Measurements from ENCODE around the gene UGT1A1. TPM values are rescaled to one million over a fixed set of nuclear protein-coding genes. Genes with fewer than 3 reads are reported as not detected.

UGT1A1 gene
- total RNA-seq, 3 donors from 2014 or later, result not detected

DNA sequence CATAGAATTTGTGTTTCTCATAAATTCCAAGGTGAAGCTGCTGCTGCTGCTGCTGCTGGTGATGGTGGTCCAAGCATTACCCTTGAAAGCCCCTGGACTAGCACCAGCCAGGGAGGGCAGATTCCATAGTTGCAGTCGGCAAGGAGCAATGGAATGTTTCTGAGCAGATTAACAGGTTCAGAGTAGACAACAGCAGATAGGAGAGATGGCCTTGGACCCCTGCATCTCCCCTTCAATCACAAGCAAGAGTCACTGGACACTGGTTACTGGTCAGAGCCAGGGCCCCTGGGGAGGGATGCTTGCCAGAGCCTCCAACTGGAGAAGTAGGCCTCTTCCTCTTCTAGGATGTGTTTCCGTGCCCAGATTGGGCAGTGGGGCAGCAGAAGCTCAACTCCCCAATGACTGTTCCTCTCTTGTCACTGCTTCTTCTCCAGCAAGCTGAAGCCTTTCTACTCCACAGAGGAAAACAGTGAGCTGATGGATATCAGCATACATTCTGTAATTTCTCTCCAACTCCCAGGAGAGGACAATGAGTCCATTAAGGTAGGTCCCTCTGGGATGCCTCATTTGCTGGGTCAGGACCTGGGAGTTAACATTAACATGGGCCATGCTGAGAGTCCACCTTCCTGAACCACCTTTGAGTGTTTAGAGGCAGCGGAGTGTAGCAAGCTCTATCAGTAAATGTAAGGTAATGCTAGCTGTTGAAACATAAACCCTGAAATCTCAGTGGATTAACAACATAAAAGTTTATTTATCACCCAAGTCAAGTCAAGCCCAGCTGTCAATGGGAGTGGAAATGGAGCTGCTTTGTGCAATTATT is 53.4 kb downstream of the UGT1A1 start:
- Mint-ChIP-seq H3K27me3 (ENCODE audit: low read depth) (peaks cover 18% of the 10 kb centered on the region), H3K36me3 (ENCODE audit: insufficient read depth) (no peaks in the 10 kb centered on the region), H3K9me3 (no peaks in the 10 kb centered on the region), H3K4me3 (no peak overlapping the region), H3K4me1 (ENCODE audit: low read depth) (no peaks in the 10 kb centered on the region)
- DNase-seq (no peak), ATAC-seq (no peak)

DNA sequence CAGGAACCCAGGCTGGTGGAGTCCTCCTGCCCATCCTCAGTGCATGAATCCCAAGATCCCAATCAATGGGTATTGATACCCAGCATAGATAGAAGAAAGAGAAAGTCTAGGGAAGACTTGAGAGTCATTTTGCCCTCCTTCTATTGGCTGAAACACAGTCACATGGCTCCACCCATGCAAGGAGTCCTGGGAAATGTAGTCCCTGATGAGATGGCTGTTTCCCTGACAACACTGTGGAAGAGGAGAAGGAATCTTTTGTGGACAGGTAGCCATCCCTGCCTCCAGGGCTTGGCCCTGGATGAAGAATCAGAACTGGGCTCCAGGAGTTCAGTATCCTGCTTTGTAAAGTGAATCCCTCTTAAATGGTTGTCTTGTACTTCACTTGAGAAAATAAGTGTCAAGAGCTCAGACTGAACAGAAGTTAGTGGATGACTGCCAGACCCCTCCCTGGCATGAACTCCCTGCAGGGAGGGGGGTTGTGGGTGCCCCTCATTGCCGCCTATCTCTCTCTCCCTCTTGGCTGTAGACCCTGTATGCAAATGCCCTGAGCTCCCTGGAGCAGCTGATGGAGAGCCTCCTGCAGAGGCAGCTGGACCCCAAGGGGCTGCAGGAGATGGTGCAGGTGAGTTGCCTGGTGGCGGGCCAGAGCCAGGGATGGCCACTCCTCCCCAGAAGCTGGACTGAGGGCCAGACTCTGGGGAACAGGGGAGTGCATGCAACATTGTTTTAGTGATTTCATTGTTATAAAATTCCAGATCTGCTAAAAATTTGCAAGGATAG is 54.2 kb downstream of the UGT1A1 start:
- Mint-ChIP-seq H3K4me3 (no peak overlapping the region), H3K36me3 (ENCODE audit: insufficient read depth) (no peaks in the 10 kb centered on the region), H3K9me3 (no peaks in the 10 kb centered on the region), H3K27me3 (ENCODE audit: low read depth) (peaks cover 20% of the 10 kb centered on the region), H3K4me1 (ENCODE audit: low read depth) (no peaks in the 10 kb centered on the region)
- no peak for DNase-seq
- ATAC-seq, result no peak

DNA sequence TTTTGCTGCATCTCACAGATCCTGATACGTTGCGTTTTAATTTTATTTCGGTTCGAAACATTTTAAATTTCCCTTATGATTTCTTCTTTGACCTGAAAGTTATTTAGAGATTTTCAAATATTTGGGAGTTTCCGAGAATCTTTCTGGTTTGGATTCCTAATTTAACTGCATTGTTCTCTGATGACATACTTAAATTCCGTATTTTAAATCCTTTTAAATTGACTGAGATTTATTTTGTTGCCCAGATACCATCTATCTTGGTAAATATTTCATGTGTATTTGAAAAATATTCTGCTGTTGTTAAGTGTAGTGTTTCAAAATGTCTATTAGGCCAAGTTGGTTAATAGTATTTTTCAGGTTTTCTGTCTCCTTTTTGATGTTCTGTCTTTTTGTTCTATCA is 55.8 kb downstream of the UGT1A1 start:
- no peak for ATAC-seq
- Mint-ChIP-seq H3K9me3 (no peaks in the 10 kb centered on the region), H3K36me3 (ENCODE audit: insufficient read depth) (no peaks in the 10 kb centered on the region), H3K4me1 (ENCODE audit: low read depth) (no peaks in the 10 kb centered on the region), H3K27me3 (ENCODE audit: low read depth) (peaks cover 15% of the 10 kb centered on the region), H3K4me3 (no peak overlapping the region)
- DNase-seq, result no peak

DNA sequence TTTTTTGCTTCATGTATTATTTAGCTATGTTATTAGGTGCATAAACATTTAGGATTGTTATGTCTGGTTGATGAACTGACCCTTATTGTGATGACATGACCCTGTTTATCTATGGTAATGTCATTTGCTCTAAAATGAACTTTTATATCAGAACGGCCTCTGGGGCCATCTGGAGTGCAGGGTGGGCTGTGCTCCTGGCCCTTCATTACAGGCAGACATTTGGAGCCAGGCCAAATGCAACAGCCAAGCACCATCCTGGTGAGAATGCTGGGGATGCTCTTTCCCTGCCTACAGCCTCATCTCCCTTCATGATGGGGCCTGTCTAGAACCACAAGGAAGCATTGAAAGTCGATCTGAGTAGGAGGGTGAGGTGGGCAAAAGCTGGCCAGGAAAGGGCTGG is 56.3 kb downstream of the UGT1A1 start:
- Mint-ChIP-seq H3K4me1 (ENCODE audit: low read depth) (no peaks in the 10 kb centered on the region), H3K36me3 (ENCODE audit: insufficient read depth) (no peaks in the 10 kb centered on the region), H3K27me3 (ENCODE audit: low read depth) (peaks cover 13% of the 10 kb centered on the region), H3K4me3 (no peak overlapping the region), H3K9me3 (no peaks in the 10 kb centered on the region)
- ATAC-seq (no peak), DNase-seq (no peak)

DNA sequence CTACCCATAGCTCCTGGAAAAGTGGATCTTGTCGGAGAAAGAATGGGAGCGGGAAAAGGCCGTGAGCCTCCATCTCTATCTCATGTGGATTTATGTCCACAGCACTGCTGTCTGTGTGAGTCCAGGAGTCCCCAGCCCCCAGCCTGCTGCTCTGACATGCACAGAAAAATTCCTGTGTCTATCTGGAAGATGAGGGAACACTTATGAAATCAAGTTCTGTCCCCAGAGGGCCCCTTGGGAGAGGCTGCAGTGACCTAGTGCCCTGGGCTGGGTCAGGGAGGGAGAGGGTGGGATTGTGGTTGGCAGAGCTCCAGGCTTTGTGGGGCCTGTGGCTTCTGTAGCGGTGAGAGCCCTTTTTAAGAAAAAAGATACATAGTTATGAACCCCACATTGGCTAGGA is 56.7 kb downstream of the UGT1A1 start:
- Mint-ChIP-seq H3K4me1 (ENCODE audit: low read depth) (no peaks in the 10 kb centered on the region), H3K27me3 (ENCODE audit: low read depth) (peaks cover 14% of the 10 kb centered on the region), H3K9me3 (no peaks in the 10 kb centered on the region), H3K4me3 (no peak overlapping the region), H3K36me3 (ENCODE audit: insufficient read depth) (no peaks in the 10 kb centered on the region)
- DNase-seq (no peak), ATAC-seq (no peak)

DNA sequence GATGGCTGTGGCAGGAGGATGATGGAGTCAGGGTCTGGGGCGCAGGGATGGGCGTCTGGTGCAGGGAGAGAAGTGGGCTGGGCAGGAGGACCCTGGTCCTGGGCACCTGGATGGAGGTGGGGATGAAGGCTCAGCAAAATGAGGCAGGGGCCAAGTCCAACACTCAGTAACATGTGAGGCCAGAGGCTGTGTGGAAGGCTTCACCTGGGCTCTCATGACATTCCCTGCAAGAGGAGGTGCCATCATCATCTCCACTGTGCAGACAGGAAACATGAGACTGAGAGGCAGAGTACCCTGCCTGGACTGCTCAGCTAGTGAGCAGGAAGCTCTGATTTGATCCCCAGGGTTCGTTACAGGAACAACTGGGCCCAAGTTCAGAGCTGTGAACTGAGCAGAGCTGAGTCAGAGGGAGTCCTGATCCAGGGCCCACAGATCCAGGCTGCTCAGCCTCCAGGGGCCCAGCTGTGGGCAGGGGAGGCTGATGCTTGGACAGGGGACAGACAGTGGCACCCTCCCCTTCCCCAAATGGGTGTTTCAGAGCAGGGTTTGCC is 57.4 kb downstream of the UGT1A1 start:
- no peak for ATAC-seq
- Mint-ChIP-seq H3K4me3 (no peak overlapping the region), H3K4me1 (ENCODE audit: low read depth) (no peaks in the 10 kb centered on the region), H3K27me3 (ENCODE audit: low read depth) (peaks cover 14% of the 10 kb centered on the region), H3K9me3 (no peaks in the 10 kb centered on the region), H3K36me3 (ENCODE audit: insufficient read depth) (no peaks in the 10 kb centered on the region)
- no peak for DNase-seq

DNA sequence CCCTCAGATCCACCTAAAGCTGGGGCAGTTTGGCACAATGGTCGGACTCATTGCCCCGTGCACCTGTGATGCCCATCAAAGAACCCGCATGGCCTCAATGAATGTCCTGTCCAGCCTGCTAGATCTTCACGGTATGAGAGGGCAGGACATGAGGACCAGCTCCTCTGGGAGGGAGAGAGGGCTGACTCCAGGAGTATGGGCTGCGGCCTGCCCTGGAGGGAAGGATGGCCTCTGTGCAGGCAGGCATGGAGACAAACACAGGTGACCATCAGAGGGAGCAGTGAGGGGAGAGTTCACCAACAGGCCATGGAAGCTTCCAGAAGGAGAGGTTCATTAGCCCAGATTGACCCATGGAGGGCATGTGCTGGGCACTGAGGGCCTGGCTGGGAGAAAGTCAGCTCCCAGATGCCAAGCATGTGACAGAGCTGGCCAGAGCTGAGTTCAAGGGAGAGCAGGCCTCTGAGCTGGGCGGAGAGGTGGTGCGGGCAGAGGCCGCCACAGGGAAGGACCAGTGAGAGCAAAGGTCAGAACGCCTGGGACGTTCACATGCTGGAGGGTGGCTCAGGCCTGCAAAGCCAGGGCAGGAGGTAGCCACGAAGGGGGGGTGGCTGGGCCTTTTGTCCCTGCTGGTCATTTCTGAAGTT is 58.0 kb downstream of the UGT1A1 start:
- no peak for ATAC-seq
- no peaks in the 10 kb centered on the region for H3K9me3 Mint-ChIP-seq
- H3K4me3 Mint-ChIP-seq, result no peak overlapping the region
- H3K4me1 Mint-ChIP-seq (ENCODE audit: low read depth), result no peaks in the 10 kb centered on the region
- no peaks in the 10 kb centered on the region for H3K36me3 Mint-ChIP-seq (ENCODE audit: insufficient read depth)
- no peak for DNase-seq
- H3K27me3 Mint-ChIP-seq (ENCODE audit: low read depth), result peaks cover 14% of the 10 kb centered on the region

DNA sequence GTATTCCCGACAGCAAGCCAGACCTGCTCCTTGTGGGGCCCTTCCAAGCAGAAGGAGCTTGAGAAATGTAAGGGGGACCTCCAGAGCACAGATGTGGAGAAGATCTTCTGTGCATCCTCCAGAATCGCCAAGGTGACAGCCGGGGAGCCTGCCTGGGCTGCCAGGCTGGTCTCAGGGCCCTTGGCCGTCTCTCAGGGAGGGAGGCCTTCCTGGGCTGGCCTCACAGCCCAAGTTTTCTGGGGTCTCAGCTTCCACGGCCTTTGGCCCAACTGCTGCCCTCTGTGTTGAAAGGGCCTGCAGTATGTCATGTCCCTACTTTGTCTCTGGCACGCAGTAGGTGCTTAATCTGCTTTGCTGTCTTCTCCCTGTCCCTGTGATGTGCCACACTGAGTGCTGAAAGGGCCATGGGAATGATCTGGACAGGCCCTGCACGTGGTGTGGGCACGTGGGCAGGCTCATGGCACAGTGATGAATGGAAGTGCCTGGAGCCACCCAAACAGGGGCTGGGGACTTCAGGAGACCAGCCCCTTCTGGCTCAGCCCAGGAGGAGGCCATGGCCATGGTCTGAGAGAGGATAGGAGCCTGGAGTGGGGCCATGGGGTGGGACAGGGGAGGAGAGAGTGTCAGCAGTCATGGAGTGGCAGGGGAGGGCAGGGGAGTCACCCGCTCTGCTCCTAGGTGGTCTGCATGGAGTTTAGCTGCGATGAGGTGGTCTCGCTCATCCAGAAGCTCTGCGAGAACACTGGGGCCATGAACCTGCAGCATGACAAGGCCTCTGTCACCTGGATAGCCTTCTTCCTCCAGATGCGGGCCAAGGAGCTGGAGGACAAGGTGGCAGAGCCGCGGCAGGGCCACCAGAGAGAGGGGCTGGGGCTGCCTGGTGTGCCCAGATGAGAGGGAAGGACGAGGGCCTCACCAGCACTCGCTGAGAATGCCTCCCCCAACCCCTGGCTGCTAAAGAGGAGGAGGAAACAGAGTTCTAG is 58.9 kb downstream of the UGT1A1 start:
- H3K36me3 Mint-ChIP-seq (ENCODE audit: insufficient read depth), result no peaks in the 10 kb centered on the region
- H3K4me1 Mint-ChIP-seq (ENCODE audit: low read depth), result no peaks in the 10 kb centered on the region
- ATAC-seq, result no peak

DNA sequence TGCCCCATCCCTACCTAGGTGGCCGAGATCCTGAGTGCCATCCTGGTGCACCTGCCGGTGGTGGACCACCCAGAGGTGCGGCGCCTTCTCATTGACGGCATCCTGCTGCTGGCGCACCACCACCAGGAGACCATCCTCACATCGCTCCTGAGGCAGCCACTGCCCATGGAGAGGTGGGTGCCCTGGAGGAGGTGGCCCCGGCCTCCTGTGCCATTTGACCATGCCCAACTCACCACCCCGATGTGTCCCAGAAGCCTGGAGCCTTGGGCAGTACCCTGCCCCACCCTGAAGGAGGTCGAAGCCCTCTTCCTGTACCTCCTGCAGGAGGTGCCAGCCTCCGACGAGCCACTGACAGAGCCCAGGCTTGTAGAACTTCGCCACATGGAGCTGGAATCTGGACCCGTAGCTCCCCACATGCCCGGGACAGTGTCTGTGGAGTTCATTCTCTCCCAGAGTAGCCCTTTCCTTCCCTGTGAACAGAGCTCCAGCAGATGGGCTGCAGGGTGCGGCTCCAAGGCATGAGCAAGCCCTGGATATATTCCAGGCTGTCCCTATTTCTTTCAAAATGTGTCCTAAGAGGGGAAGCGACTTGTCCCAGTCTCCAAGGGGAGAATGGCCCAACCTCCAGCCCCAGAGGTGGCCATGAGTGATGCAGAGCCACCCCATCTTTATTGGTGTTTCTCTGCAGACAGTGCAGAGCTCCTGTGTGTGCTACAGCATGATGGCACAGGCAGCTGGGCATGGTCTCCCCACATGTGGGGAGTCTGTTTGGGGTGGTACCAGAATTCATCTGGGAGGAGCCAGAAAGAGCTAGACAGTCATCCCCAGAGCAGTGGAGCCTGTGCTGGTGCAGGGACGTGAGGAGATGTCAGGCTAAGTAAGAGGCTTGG is 60.1 kb downstream of the UGT1A1 start:
- Mint-ChIP-seq H3K27me3 (ENCODE audit: low read depth) (peaks cover 12% of the 10 kb centered on the region), H3K9me3 (no peaks in the 10 kb centered on the region), H3K36me3 (ENCODE audit: insufficient read depth) (no peaks in the 10 kb centered on the region), H3K4me1 (ENCODE audit: low read depth) (no peaks in the 10 kb centered on the region), H3K4me3 (no peak overlapping the region)
- DNase-seq (no peak), ATAC-seq (no peak)

More for the DNA sequence above, 58.9 kb downstream of the UGT1A1 start:
- Mint-ChIP-seq H3K9me3 (no peaks in the 10 kb centered on the region), H3K4me3 (no peak overlapping the region), H3K27me3 (ENCODE audit: low read depth) (peaks cover 14% of the 10 kb centered on the region)
- DNase-seq, result no peak

DNA sequence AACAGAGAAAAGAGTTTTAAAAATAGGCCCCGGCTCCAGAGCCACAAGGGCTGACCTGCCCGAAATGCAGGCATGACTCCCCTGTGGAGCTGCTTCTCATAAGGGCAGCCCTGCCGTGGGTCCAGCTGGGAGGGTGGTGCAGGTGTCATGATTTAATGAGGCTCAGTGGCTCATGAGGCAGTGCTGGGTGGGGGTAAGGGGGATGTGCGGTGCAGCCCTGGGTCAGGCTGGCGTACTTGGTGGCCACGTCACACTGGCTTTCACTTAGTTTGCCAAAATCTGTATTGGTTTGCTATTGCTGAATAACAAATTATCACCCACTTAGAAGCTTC is 60.7 kb downstream of the UGT1A1 start:
- no peak overlapping the region for H3K4me3 Mint-ChIP-seq
- no peak for DNase-seq
- H3K36me3 Mint-ChIP-seq (ENCODE audit: insufficient read depth), result no peaks in the 10 kb centered on the region
- H3K9me3 Mint-ChIP-seq, result no peaks in the 10 kb centered on the region
- H3K4me1 Mint-ChIP-seq (ENCODE audit: low read depth), result no peaks in the 10 kb centered on the region
- ATAC-seq, result no peak
- H3K27me3 Mint-ChIP-seq (ENCODE audit: low read depth), result peaks cover 14% of the 10 kb centered on the region

DNA sequence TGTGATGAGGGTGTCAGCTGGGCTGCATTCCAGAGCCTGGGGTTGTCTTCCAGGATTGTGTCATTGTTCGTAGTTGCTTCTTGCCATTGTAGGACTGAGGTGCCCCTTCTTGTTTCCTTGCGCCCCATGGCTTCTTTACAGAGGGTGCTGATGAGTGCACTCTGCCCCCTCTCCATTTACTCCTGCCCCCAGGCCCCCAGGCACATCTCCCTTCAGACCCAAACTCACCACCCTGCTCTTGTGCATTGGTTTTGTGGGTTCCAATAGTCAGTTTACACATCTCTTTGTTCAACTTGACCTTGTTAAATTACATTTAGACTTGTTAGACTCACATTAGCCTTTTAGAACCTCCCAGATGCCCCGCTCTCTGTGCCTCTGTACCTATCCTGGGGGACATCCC is 61.1 kb downstream of the UGT1A1 start:
- Mint-ChIP-seq H3K4me1 (ENCODE audit: low read depth) (no peaks in the 10 kb centered on the region), H3K4me3 (no peak overlapping the region), H3K36me3 (ENCODE audit: insufficient read depth) (no peaks in the 10 kb centered on the region), H3K27me3 (ENCODE audit: low read depth) (peaks cover 14% of the 10 kb centered on the region), H3K9me3 (no peaks in the 10 kb centered on the region)
- DNase-seq (no peak), ATAC-seq (no peak)

DNA sequence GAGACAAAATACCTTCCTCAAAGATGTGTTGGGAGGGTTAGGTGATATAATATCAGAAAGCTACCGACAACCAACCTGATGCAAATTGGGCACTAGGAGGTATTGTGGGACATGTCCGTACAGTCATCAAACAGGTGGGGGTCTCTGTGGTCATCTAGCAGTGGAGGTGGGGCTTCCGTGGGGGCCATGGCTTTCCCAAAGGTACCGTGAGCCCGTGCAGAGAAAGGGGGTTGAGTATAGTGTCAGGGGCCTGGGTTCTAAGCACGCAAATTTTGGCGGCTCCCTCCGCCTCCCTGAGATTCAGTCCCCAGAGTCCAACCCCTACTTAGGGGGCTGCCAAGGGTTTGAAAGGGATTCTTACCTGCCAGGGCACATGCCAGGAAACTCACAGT is 61.6 kb downstream of the UGT1A1 start:
- Mint-ChIP-seq H3K4me1 (ENCODE audit: low read depth) (no peaks in the 10 kb centered on the region), H3K27me3 (ENCODE audit: low read depth) (peaks cover 16% of the 10 kb centered on the region), H3K4me3 (no peak overlapping the region), H3K9me3 (no peaks in the 10 kb centered on the region), H3K36me3 (ENCODE audit: insufficient read depth) (no peaks in the 10 kb centered on the region)
- DNase-seq (no peak), ATAC-seq (no peak)
